Stimulated activated CD8-positive, alpha-beta memory T cell treated with anti-CD3 and anti-CD28 coated beads, Interleukin-15, amount 100 ng/mL, for 4 hours (primary cell): Measurements from ENCODE around the gene CAPN9.

ENCODE experiments used
- DNase-seq, 2 donors: peaks; one replicate each; pipeline ENCODE4 v3.0.0-alpha.2; 2020; ENCODE audit warnings: low read depth in 2 of 2

CAPN9 gene

GRCh38 chr1:230797376-230797920 is 50.3 kb downstream of the CAPN9 start:
- DNase-seq: no peak

DNA sequence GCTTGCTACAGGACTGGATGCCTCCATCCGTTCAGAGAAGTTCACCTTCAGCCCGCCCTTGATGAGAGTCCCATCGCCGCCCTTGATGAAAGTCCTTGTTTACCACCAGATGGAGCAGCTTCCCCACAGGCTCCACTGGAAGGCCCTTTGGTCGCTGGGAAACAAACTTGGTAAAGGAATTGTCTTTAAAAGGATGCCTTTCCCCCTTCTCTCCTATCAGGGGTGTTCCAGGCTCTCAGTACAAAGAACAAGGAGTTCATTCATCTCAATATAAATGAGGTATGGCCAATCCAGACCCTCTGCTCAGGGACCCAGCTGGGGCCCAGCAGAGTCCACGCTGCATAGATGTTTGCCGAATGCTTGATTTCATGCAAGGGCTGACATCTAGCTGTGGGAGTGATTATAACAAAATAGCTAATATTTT is 50.8 kb downstream of the CAPN9 start:
- no peak for DNase-seq

- DNase-seq: no peak
Observed at GRCh38 chr1:230798491-230798890, 51.3 kb downstream of the CAPN9 start.

DNA sequence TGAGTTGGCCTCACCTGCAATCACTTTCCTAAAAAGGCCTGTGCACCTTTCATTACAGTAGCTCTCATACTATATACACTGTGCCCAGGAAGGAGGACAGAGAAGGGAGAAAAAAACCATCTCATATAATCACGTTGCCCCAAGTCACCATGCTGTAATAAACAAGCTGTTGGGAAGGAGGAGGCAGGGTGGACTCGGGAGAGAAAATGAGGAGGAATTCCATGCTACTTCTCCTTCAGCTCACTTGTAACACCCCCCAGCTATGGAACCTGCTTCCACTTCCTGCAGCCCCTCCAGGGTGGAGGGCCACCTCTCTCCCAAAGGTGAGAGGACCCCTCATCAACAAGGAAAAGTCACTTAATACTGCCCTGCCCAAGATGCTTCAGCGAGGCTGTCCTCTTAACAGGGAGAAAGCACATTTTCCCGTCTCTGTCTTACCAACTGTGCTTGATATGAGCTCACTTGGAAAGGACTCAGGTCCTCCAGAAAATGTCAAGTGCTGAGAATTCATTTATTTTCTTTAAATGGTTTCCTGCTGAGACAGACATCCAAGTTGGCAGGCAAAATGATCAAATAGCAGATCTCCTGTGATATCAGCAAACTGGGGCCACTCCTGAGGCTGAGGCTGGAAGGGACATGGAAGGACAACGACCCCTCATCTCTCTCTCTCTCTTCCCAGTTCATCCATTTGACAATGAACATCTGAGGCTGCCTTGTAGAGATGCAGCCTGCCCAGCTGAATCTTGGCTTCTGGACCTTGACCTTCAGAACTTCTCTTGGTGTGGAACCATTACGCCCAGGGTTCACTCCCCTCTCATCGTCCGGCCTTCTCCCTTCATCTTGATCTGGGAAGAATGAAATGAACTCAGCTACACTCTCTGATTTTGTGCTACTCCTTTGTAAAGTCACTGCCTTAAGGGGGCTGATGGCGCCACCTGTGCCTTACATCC is 54.0 kb downstream of the CAPN9 start:
- DNase-seq: no peak

GRCh38 chr1:230804396-230804795 is 57.2 kb downstream of the CAPN9 start:
- DNase-seq: no peak

DNA sequence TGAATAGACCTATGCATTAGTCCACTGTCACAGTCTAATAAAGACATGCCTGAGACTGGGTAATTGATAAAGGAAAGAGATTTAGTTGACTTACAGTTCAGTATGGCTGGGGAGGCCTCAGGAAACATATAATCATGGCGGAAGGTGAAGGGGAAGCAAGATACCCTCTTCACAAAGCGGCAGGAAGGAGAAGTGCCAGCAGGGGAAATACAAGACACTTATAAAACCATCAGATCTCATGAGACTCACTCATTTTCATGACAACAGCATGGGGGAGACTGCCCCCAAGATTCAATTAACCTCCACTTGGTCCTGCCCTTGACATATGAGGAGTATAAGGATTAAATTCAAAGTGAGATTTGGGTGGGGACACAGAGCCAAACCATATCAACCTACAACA is 59.4 kb downstream of the CAPN9 start:
- DNase-seq: no peak

GRCh38 chr1:230807029-230807428 is 59.8 kb downstream of the CAPN9 start:
- DNase-seq: no peak

DNA sequence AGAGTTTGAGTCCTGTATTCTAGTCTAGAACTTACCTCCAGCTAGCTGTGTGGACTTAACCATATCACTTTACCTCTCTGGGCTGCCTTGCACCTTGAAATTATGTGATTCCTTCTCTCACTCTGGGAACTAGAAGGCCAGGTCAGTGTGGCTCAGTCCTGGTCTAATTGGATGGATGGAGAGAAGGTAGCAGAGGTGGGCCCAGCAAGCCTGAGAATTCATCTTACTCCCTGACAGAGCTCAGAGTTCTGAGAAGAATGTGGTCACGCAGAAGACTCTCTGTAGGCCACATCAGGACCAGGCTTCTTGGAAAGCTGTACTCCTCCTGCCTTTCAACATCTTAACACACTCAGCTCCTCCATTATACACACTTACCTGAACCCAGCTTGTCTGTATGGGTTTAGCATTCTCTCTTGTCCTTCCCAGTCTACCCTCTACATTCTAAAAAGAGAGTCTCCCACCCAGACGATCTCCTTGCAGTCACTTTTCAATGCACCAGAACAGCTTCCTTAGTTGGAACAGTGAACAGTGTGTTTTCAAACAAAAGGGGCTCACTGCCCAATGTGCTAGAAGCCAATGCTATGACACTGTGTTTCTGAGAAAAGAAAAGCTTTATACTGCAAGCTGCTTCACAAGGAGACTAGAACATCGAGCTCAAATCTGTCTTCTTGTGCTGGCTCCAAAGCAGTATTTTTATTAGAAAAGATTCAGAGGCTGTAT is 60.5 kb downstream of the CAPN9 start:
- no peak for DNase-seq

- no peak for DNase-seq
Observed at GRCh38 chr1:230808281-230808872, 61.2 kb downstream of the CAPN9 start.

DNA sequence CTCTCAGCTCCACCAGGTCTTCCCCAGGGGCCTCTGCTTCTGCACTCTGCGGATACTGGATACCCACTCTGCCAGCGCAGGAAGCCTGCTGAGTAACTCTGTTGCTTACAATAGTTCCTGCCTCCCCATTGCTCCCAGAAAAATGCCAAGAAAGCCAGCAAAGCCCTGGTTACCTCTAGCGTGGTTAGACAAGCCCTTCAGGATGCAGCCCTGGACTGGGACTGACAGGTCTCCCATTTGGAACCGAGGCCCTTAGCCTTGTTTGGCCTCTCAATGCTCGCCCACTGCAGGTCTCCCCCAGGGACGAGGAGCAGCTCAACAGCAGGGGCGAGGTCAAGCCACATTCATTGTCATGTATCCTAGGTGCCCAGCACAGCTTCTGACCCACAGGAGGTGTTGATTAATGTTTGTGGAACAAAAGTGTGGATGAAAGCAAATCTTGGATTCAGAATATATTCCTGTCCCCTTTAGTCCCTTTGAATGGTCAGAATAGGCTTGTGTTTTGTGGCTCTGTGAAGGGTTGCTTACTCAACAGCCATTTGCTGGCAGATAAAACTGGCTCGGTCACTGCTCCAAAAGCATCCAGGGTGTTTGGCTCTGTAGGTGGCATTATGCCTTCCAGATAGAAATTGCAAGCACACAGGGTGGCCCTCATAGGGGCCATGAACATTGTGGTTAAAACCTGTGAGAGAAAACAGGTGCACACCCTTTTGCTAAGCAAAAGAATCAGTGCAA is 62.2 kb downstream of the CAPN9 start:
- DNase-seq: no peak

DNA sequence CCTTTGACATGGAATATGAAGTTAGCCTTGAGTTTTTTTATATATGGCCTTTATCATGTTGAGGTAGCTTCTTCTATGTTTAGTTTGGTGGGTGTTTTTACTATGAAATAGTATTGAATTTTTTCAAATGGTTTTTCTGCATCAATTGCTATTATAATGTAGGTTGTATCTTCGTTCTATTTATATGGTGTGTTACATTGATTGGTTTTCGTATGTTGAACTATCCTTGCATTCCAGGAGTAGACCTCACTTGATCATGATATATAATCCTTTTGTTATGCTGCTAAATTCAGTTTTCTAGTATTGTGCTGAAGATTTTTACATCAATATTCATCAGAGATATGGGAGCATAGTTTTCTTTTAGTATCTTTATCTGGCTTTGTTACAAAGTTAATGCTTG is 65.4 kb downstream of the CAPN9 start:
- DNase-seq: no peak

- DNase-seq: no peak
Observed at GRCh38 chr1:230814949-230815692, 67.9 kb downstream of the CAPN9 start.

DNA sequence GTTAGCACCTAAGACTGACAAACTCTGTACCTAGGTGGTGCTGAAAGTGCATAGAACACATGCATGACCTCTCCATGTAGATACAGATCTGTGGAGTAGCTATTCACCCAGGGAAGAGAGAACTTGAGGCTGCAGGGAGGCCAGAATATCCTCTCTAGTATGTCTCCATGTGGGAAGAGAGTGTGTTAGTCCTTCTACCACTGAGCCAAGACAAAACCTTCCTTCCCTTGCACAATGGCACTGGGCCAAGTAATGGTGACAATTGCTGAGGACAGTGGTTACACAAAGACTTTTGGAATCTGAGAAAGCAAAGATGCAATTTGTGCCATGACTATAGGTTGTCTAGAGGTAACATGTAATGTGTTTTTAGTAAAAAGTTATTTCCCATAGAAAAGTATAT is 68.8 kb downstream of the CAPN9 start:
- DNase-seq: no peak

DNA sequence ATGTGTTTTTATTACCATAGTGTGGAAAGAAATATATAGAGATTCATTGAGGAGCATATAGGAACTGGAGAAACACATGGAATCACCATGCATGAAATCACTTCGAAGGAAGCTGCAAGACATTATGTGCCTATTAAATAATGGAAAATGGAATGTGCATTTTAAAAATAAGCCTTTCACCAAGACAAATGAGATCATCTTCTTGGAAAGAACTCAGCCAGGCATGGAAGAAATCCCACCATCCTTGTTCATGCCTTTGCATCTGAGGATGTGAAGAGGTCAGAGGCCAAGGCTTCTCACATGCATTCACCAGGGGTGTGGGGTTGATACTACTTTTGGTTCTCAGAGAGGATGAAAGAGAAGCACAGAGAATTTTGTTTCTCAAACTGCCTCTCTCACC is 71.2 kb downstream of the CAPN9 start:
- no peak for DNase-seq

DNA sequence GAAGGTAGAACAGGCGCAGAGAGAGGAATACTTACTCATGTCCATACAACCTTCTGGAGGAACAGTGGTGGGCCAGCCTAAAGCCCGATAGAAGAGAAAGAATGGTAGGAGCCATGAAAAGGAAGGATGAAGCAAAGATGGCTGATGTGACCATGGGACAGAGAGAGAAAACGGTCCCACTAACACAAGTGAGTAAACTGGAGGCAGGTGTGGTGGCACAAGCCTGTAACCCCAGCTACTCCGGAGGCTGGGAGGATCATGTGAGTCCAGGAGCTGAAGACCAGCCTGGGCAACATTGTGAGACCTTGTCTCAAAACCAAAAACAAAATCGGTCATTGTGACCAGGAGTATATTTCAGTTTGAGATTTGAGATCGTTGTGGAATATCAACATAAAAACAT is 71.7 kb downstream of the CAPN9 start:
- no peak for DNase-seq

DNA sequence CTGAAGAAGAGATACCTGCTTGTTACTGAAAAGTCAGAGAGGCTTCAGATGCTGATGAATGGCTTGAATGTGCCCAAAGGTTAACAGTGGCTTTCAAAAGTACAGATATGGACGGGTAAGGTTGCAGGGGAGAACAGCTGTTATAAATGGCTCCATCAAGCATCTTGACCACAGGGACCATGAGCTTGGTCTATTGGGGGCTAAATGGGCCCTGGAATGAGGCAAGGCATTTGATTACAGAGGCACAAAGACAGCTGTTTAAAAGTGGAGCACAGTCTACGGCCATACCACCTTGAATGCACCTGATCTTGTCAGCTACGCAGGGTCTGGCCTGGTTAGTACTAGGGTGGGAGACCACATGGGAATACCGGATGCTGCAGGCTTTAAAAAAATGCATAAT is 72.8 kb downstream of the CAPN9 start:
- no peak for DNase-seq

DNA sequence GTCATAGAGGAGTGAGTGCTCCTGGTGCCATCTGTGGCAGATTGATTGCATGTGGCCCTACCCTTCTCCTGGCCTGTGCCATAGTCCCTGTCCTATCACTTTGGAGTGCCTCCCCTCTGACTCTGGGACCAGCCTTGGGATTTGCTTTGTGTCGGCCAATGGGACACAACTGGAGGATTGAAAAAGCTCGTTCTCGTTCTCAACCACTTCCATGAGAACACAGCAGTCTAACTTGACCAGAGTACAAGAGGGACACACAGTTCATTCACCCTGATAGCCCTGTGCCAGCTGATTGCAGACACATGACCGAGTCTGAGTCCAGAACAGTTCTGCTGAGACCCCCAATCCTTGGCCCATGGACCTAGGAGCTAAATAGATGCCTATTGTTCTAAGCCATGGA is 73.4 kb downstream of the CAPN9 start:
- DNase-seq: no peak

DNA sequence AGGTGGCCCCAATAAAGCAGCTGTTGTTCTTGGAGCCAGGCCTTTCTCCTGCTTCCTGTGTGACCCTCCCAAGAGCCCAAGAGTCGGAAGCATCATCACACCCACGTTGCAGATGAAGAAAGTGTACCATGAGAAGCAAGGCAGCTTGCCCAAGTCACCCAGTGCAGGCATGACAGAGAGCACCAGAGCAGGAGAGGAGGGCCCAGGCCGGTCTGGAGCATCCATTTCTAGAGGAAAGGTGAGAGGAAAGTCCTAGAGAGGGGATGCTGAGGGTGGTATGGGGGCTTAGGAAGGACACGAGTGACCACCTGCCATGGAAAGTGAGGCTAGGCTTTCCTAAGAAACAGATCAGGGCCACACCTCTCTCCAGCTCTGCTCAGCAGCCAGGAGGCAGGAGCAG is 74.2 kb downstream of the CAPN9 start:
- no peak for DNase-seq

DNA sequence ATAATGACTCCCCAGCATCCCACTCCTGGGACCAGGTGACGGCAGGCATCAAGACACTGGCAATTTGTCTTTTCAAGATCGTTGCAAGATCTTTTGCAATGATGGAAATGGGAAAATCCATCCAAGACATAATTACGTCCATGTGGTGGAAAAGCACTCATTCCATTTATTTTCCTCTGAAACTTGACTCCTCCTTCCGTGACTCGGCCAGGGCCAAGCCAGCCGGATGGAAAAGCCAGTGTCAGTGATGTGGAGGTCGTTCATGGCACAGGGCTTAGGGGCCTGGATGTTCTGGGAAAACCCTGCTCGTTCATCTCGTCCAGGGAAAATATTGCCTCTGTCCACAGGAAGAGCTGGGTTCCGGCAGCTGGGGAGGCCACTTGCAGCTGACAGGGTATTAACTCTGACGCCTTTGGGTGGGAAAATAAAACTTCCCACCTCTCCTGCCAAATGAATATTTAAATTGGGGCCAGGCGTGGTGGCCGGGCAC is 74.9 kb downstream of the CAPN9 start:
- DNase-seq: no peak

GRCh38 chr1:230823426-230823825 is 76.2 kb downstream of the CAPN9 start:
- no peak for DNase-seq

- DNase-seq: no peak
Observed at GRCh38 chr1:230823931-230824381, 76.8 kb downstream of the CAPN9 start.
